Measurements from ENCODE around the gene ITPR2.

The ITPR2 gene

DNA sequence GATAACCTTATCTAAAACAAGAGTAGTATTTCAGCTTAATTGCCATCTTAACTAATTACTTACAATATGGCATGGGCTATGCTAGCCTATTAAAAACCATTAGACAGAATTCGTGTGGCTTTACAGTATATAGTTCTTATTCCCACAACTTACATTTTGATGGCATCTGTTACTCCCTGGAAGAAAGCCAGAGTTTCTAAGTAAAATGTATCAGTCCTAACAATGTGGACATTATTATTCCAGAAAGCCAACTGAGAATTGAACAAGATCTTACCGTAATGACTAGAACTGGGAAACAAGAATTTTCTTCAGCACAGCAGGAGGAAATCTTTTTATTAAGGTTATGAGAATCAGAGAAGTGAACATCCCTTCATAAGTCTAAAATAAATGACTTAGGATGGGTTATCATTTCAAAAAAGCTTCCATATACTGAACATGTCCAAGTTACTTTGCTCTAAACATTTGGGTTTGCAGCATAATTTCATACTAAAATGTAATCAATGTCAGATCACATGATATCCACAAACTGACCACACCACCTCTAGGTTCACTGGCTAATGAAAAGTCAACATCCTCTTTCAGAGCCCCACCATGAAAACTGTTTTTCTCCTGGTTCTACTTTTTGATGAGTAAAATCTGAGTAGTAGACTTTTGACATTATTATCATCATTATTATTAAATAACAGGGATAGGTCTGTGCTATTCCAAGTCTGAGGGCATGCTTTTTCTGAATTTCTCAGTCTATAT lies 457.9 kb downstream of the ITPR2 start:
- DNase-seq = no peak

DNA sequence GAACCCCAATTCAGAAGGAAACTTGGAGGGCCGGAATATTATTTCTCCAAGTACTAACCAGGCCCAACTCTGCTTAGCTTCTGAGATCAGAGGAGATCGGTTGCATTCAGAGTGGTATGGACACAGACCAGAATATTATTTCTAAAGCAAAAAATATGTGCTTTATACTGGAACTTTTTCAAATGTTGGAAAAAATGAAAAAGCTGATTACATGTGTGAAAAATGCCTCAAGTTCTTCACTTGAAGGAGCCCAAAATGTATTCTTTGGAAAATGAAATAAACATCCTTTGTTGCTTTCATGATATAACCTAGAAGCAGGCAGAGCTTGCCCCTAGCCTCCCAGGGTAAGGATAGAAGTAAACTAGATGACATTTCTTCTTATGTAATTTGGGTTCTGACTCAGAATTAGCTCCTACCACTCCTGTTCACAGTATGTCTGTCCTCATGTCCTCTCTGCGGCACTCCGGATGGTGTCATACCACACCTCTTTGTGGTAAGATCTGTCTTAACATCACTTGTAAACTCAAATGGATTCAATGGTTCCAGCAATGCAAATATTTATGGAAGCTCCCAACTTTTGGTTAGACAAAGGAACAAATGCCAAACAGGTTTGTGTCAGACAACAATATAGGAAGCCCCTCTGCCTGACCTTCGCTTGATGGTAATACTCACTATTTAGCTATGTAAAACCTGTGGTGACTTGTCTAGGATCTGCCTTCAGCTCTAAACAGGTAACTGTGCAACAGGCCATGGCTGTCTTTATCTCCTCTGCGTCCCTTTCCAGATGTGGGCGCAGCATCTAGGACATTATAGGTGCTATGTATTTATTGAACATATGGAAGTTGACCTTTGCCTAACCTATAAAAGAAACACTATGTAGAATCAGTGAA lies 459.1 kb downstream of the ITPR2 start:
- DNase-seq = no peak

DNA sequence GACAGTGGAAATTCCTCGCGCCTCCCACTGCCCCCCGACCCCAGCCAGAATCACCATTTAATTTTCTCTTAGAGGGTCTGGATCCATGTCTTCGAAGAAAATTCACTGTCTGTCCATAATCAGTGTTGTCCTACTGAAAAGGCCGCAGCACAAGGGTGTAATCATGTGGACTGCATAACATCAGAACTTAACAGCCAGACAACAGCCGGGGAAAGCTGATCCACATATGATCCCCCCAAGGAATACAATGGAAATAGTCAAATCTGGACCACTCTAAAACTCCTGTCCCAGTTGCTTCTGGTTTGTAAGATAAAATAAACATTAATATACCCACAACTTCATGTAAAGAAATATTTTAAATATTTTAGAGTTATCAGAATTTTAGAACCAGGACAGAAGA lies 460.1 kb downstream of the ITPR2 start:
- no peak for DNase-seq

DNA sequence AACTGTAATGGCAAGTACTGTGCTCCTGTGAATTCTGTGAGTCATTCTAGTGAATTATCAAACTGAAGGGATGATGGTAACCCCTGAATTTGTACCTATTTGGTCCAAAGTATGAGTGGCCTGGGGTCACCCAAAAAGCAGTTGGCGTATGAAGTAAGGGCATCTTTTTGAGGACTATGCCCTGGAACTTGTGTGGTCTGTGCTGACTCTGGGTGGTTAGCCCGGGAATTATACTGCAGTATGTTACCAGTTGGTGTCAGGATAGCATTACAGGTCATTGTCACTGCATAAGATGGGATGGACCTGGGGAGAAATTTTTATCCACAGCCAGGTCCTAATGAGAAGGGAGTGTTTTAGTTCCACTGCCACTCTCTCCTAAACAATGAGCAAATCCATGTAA lies 462.9 kb downstream of the ITPR2 start:
- DNase-seq = no peak

DNA sequence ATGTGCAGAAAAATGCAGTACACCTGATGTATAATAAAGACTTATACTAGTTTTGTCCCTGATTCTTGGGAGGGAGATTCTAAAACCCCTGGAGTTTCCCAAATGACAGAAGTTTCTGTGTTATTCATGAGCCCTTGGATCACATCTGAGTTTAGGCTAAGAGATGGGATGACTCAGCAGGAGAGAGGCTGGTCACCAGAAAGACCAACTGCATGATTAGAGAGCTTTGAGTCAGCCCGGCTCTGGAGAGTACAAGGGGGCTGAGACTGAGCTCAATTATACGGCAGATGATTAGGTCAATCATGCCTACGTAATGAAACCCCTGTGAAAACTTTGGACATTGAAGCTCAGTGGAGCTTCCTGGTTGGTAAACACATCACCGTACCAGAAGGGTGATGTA lies 463.4 kb downstream of the ITPR2 start:
- DNase-seq = no peak

DNA sequence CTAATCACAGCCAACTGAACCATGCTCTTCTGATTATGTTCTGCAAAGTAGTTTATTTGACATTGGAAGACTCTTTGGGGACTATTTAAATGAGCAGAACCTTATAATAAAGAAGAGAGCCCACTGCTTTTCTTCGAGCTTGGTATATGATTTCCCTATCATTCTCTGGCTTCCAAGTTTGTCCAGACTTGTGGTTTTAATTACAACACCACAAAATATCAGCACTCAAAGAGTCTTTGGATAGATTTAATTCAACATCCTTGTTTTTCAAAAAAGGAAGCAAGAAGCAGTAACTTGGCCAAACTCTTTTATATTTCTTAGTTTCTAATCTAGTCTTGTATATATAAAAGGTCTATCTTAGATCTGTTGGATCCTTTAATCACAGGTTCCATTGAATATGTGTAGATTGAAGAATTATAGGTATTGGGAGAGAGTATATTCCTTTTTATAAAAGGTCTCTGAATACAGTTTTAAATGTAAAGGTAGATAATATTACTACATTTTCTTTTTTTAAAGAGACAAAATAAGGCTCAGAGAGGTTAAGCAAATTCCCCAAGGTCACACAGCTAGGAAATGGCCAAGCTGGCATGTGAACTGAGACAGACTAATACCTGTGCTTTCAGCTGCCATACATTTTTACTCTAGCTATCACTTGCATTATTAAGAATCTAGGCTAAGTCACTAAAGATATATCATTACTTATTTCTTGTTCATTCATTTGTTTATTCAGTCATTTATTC lies 464.8 kb downstream of the ITPR2 start:
- DNase-seq = no peak

DNA sequence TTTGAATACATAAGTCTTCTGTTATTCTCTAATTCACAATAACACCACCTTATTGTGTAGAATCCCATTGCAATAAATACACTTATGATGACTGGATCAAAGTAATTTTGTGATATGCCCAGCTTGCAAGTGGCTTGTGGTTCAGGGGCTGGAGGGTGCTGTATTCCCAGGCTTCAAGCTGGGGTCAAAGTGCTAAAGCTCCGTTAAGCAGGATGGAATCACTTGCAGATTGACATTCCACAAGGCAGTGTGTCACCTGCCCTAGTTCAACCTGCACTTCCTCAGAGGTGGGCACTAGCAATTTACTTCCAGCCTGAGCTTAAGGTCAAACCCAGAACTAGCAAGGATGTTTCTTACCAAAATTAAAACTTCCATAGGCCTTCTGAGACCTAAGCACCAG lies 471.0 kb downstream of the ITPR2 start:
- no peak for DNase-seq

DNA sequence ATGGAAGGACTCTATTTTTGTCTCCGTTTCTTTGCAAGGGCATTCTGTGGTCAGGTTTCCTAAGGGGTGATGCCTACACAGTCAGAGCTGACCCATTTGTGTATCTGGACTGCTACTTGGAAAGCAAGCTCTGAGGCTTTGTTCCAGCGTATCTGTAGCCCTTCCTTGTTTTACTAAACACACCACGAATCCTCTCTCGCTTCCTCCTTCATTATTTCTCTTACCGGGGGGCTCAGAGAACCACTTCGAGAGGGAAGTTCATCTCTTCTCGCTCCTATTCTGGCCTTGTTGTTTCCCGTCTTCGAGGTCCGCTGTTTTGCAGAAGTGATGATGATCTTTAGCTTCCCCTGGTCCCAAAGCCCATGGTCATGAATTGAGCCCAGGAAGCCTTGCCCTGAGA lies 472.9 kb downstream of the ITPR2 start:
- DNase-seq = no peak

DNA sequence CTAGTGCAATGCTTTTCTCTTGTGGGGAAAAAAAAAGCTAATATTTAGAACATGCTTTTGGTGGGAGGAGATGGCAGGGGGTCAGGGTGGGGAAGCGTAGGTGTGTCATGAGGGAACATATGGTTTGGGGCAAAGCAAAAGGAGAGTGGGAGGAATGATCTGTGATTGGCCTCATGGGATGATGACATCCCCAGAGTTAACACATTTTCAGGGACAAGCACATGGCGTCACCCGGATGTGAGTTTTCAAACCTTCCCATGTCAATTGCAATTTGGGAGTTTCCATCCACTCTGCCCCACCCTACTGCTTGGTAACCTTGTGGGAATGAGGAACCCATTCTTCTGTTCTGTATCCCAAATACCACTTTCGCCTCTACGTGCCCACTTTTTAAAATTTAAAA lies 473.4 kb downstream of the ITPR2 start:
- no peak for DNase-seq

DNA sequence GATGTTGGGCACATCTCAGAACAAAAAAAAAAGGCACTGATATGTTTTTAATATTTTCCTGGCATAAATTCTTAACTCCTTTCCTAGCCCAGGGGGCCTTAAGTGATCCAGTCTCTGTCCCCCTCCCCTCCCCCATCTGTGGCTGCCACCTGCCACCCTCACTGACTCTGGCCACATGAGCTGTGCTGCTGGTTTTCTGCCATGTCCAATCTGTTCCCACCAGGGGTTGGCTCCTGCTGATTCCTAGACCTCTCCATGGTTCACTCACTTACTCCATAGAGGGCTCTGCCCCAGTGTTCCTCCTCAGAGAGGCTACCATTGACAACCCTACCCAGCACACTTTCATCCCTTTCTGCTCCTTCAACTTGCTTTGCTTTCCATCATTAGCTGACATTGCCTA lies 474.3 kb downstream of the ITPR2 start:
- DNase-seq = no peak

DNA sequence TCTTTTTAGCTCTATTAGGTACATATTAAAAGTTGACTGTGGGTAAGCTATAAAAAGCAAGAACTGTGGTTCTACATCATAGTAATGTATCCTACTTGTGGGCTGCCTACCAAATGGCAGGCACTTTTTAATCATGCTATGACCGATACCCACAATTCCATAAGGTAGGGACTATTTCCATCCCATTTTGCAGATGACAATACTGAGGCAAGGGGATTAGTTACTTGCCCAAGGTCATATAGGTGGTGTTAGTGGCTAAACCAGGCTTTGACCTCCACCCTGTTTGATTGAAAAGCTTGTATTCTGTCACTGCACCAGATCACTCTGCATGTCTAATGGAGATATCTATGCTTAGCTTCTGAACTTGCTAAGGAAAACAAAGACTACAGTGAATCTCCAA lies 485.7 kb downstream of the ITPR2 start:
- DNase-seq = no peak

DNA sequence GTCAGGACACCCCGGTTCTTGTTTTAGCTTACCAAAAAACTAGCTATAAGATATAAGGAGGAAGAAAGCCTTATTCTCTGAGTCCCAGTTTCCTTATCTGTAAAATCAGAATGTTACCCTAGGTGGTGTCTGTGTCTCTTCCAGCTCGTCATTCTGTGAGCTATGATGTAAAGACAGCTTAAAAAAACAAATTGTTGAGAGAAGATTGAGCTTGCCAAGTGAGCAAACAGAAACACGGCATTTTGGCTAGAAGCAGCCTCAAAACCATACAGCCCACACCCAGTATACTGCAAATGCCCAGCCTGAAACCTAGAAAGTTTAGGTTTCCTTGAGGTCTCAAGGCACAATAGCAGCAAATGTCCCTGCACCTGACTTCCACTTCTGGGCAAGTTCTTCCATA lies 486.3 kb downstream of the ITPR2 start:
- DNase-seq = no peak

DNA sequence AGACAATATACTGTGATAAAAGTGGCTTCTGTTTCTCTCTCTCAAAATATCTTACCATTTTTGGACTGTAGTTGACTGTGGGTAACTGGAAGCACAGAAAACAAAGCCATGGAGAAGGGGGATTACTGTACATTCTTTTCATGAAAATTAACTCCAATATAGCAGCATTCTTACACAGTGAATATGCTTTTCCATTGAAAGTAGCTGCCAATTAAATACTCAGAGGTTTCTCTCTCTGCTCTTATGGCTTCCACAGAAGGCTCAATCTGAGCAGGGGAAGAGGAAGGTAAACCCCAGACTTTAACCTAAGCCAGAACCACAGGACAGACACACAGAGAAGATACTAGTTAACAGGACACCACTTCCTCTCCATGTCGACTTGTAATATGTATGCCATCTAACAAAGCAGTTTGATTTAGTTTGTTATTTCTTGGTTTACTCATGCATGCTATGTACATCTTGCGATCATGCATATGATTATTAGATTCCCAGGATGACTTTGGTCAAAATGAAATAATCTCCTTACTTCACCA lies 487.5 kb downstream of the ITPR2 start:
- DNase-seq = no peak

DNA sequence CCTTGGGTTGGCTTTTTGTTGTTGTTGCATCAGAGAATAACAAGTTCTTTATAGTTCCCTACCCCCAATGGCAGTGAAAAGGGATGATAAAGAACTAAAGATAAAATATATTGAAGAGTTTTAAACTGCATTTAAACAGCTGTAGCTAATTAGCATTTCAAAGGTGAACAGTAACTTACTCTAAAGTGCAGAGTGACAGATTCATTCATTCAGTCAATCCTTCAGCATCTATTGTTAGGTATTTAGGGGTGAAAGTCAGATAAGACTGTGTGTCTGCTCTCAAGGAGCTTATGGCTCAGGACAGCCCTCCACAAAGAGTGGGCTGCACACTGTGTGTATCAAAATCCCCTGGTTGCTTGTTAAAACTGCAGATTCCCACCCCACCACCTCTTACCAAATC lies 491.5 kb downstream of the ITPR2 start:
- DNase-seq = no peak

DNA sequence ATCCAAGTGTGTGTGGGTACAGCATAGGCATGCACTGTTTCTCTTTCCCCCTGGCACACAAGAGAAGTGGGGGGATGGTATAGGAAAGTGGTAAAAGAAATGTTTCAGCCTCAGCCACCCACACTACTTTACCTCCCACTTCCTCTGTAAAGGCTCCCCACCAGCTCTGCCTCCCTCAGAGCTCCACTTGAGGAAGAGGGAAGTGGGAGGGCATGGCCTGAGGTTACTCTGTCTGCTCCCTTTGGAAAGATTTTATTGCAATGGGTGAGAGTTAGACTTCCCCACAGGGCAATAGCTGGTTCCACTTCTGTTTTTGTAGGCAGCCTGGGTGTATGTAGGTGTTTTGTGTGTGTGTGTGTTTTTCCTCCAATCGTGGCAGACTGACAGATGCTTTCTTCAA lies 492.3 kb downstream of the ITPR2 start:
- DNase-seq = no peak

DNA sequence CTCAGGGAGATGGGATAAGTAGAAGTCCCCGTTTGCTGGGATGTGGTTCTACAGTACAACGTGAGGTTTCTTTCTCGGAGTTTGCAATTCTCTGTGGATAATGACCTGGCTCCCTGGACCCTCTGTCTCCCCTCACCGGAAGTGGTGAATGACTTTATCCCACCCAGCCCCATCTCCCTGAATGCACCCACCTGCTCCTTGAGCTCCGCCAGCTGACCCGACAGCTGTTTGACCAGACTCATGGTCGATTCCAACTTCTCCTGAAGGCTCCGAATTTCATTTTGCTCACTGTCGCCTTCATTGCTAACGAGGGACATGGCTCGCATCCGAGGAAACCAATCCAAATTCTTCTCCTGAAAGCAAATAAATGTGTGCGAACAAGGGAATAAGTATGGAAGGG lies 493.0 kb downstream of the ITPR2 start:
- DNase-seq = no peak

DNA sequence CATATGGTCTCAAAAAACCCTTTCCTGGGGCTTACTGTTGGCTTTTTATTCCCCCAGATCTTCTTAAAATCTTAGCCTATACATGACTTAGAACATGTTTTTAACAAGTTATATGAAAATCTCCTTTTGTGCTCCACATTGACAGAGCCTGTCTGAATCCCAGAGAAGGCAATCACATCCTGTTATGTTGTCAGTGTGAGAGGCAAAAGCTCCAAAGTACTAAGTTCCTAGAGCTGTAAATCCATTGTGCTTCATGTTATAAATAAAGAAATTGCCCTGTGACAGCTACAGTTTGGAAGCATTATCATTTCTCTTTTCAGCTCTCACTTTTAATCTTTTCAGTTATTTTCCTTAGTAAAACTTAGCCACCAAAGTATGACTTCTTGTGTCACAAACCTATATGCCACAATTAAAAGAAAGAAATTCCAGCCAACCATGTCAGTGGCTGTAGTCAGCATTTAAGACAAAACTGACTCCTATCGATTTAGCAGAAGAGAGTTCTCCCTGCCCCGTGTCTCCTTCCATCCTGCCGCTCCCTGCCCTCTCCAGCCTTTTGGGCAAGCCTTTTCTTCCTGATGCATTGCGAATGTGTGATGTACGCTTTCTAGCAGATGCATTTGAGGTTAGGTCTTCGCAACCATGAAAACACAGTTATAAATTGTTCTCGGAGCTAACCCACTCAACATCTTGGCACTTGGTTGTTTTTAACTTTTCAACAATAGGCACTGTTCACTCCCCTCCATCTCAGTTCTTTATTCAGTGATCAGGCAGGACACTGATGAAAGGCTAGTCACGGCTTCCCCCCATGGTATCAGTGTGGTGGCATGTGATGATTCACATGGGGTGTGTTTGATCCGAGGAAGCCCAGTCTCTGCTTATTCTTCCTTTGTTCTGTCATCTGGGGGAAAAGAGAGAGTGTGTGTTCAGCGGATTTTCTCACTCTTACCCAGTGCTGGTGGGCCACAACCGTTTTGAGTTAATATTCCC lies 494.1 kb downstream of the ITPR2 start:
- no peak for DNase-seq

DNA sequence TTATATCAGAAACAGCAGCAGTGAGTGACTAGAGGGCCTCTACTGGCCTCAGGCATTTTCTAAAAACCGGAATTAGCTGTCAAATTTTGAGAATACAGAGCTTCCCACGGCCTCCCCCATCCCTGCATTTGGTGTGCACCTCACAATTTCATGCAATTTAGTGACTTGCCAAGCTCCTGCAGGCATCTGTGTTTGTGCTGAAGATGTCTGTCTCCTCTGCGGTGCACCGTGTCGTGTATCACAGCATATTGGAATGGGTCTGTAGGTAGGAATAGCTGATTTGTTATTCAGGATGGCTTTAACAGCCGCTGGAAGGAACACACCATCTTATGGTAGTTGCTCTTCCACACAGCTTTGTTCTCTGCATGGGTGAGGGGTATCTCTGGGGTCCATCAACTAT lies 497.3 kb downstream of the ITPR2 start:
- no peak for DNase-seq

DNA sequence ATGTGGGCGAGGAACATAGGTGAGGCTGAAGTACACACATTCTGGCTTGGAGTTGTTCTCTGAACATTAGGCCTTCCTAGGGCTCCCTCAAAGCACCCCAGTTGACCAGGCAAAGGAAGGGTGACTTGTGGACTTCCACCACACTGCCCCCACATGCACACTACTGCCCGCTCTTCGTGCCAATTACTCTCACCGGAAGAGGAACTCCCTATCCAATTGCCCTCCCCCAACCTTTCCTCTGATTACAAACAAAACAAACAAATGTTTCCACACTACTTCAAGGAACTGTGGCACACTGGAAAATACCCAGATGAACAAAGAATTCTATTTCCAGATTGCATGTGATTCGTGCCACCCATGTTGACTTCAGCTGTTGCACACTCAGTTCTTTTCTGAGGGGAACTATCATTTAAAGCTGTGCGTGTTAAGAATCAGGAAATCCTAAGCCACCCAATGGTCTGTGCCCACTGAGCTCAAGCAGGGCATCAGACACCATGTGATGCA lies 498.3 kb downstream of the ITPR2 start:
- DNase-seq = no peak

DNA sequence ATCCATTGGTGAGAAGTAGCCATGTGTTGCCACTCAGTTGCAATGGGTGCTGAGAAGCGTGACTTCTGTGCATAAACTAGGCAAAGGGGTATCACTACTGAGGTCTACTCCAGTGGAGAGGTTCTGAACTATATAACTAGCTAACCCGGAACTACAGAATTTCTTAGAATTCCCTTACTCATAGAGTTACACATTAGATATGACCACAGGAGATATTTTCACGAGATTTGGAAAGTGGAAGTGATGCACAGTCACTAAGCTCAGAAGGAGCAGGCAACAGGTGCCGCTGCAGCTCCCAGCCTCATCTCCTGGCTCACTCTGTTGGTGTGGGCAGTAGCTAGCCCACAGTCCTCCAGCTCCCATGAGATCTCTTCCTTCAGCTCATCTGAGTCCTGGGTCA lies 501.0 kb downstream of the ITPR2 start:
- DNase-seq = no peak

DNA sequence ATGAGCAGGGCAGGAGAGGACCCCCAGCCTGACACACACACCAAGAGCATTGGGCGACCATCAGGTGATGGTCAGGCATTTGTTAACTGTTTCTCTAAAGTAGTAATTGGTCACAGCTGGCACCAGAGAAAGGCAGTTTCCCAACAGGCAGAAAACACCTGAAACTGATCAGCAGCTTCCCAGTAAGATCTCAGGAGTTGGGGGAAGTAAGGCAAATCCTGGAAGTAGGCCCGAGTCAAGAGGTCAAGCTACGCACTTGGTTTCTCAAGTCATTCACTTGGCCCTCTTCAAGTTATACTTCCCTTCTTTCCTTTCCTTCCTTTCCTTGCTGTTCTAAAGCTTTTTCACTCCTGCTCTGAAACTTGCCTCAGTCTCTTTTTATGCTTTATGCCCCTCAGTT lies 501.9 kb downstream of the ITPR2 start:
- DNase-seq = no peak

Data from NCI-H1417 (cell line).